PFSK-1 (cell line): ENCODE results near the gene MAB21L3.

Experiments
- POLR2AphosphoS5 ChIP-seq: IDR thresholded peaks from 2 replicates; pipeline ENCODE4 v1.6.1; 2012; ENCODE audit warnings: low read depth, mild to moderate bottlenecking, control low read depth, low read length, moderate library complexity
- REST ChIP-seq, 2 experiments: IDR thresholded peaks; 2 replicates each; pipeline versions ENCODE4 v1.6.1 to v1.8.0; 2011 to 2012; ENCODE audit warnings: low read depth in 2 of 2, low read length in 2 of 2, control low read depth in 1 of 2, inconsistent platforms in 1 of 2, mild to moderate bottlenecking in 1 of 2, moderate library complexity in 1 of 2; ENCODE audit not compliant: insufficient read depth in 1 of 2
- SIN3A ChIP-seq: IDR thresholded peaks from 2 replicates; pipeline ENCODE4 v1.6.1; 2012; ENCODE audit warnings: mild to moderate bottlenecking, low read length, moderate library complexity, borderline replicate concordance; ENCODE audit not compliant: insufficient read depth

- TF ChIP-seq SIN3A = no peak
- TF ChIP-seq POLR2AphosphoS5 = no peak
- TF ChIP-seq REST (IDR thresholded peaks at IDR 0.05; ENCODE audit: insufficient read depth in 1 of 2, low read depth in 2 of 2, low read length in 2 of 2) = no peak
Observed at GRCh38 chr1:116106646-116107045, 4.6 kb upstream of the MAB21L3 start.
